GM21360 (cell line): ENCODE measurements around the gene ARHGEF12.

Experiments used
- ATAC-seq: cut with Tn5 transposase; IDR thresholded peaks from one replicate; pipeline ENCODE4 v1.9.1; 2021; ENCODE audit warnings: mild to moderate bottlenecking, moderate library complexity; ENCODE audit not compliant: unreplicated experiment

ARHGEF12 gene

DNA sequence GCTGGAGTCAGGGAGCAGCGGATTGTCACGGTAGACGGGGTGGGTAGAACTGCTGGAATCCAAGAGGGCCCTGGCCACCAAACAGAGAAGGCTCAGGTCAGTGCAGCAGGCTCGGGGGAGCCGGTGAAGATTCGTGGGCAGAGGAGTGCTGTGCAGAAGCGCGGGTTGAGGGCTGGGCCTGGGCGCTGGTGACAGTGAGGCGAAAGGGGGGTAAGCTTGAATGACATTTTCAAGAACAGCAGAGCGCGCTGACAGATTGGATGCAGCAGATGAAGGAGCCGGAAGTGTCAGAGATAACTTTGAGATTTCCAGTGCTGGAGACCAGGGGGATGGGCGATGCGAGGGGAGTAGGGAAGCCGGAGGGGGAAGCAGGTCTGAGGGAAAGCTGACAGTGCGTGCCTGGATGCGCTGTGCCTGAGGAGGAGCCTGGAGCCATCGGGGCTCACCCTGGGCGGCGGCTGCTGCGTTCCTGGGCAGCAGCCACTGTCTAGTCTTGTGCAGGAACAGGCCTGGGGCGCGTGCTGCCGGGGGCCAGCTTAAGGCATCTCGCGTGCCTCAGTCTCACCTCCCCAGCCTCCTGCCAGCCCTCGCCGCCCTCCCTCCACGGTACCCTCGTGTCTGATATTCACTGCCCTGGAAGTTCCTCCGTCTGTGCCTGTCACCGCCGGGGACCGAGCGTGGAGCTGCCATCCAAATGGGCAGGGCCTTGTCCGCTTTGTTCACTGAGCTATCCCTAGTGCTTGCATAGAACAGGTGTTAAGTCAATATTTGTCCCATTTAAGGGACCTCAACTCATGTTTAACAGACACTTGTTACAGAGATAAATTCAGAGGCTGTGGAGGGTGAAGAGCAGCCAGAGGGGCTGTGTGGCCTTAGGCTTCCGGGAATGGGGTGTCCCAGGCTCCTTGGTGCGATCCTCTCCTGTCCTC is 180.5 kb downstream of the ARHGEF12 start:
- no peak for ATAC-seq

DNA sequence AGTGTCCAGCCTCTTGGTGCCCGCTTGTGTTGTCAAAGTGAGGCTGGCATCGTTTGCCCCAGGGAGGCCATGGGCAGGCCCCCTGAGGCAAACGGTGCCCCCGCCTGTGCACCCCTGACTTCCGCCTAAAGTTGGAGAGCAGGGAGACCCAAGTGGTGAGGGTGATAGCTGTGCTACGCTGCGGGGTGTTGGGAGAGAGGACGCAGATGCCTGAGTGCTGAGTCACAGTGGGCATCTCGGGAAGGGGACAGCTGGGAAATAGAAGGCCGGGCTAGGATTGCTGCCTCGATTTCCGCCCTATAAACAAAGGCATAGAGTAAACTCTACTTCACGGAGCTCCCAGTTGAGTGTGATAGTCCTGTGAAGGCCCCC is 181.2 kb downstream of the ARHGEF12 start:
- no peak for ATAC-seq

DNA sequence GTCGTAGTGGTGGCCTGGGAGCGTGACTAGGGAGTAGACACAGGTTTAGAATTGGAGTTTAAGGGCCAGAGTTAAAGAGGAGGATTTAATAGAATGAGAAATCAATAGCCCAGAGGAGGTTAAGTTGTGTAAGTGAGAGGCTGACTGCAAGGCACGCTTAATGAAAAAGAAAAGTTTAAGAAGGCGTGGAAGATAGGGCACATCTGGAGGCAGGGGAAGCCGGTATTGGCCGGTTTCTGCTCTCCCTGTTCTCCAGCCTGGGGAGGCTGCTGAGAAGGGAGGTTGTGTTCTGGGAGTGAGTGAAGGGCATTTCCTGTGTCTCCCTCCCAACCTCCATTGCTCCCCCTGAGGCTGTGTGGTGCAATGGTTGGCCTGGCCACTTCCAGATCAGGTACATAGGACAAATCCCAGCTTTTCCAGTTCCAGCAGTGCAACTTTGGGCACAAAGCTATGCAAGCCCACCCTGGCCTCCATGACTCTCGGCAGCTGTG is 181.6 kb downstream of the ARHGEF12 start:
- no peak for ATAC-seq

DNA sequence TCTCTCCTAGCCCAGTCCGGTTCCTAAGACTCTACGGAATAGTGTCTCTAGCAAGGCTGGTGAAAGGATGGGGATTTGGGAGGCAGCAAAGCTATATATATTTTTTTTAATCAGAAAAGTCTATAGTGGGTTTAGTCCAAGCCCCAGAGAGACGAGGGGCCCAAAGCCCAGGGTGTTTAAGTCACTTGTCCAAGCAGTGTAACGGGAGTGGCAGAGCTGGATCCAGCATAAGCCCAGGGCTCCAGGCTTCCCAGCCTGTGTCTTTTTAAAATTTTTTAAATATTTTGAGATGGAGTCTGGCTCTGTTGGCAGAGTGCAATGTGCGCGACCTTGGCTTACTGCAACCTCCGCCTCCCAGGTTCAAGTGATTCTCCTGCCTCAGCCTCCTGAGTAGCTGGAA is 182.1 kb downstream of the ARHGEF12 start:
- no peak for ATAC-seq

DNA sequence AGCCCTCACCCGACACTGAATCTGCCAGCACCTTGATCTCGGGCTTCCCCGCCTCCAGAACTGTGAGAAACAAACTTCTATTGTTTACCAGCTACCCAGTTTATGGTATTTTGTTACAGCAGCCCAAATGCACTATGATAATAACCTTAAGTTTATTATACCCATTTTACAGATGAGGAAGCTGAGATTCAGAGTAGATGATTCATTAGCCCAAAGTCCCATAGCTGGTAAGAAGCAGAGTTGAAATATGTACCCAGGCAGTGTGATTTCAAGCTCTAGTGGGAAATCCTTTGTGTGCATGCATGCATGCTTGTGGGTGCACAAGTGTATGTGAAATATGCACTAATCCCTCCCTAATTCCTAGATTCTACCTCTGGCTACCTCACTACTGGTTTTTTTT is 183.3 kb downstream of the ARHGEF12 start:
- no peak for ATAC-seq

DNA sequence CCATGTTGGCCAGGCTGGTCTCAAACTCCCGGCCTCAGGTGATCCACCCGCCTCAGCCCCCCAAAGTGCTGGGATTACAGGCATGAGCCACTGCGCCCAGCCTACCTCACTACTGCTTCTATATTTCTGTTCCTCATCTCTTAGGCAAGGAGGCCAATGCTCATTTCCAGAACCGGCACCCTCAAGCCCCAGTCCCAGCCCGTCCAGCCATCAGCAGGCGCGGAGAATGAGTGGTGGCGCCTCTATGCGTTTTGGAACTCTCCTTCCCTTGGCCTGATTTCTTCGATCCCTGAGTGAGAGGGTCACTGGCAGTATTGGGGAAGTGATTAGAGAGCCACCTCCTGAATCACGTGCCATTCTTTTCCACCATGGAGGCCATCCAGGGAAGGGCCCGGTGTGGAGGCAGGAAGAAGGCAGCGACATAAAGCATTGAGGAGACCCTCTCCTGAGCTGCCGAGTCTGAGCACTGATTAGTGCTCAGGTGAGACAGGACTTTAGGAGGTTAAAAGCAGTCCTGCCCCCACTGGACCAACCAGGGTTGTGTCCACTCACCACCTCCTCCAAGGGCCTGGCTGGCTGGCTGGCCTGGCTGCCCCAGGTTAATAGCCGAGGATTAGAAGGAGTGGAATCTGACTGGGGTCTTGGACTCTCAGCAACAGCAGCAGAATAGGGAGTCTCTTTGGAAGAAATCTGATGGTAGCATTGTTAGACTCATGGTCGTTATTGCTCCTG is 184.0 kb downstream of the ARHGEF12 start:
- ATAC-seq, result no peak

DNA sequence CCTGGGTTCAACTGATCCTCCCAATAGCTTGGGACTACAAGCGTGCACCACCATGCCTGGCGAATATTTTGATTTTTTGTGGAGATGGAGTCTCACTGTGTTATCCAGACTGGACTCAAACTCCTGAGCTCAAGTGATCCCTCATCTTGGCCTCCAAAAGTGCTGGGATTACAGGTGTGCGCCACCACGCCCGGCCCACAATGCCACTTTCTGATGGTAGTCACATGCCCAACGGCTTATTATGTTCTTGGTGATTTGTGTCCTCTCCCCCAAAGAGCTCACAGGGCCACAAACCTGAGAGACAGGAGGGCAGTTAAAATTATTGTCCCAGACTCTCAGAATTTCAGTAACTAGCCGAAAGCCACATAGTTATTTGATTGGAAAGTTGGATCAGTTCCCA is 185.0 kb downstream of the ARHGEF12 start:
- no peak for ATAC-seq

DNA sequence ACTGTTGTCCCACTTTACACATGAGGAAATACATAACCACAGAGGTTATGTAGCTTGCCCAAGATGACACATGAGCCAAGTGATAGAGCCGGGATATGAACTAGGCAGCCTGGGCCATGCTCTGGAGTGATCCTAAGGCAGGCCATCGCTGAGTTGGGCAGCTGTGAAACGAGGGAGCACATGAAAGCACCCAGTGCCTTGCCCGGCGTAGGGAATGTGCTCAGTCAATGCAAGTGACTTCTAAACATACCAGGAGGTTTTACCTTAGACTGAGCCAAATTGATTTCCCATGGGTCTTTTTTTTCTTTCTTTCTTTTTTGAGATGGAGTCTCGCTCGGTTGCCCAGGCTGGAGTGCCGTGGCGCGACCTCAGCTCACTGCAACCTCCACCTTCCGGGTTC is 185.8 kb downstream of the ARHGEF12 start:
- no peak for ATAC-seq

DNA sequence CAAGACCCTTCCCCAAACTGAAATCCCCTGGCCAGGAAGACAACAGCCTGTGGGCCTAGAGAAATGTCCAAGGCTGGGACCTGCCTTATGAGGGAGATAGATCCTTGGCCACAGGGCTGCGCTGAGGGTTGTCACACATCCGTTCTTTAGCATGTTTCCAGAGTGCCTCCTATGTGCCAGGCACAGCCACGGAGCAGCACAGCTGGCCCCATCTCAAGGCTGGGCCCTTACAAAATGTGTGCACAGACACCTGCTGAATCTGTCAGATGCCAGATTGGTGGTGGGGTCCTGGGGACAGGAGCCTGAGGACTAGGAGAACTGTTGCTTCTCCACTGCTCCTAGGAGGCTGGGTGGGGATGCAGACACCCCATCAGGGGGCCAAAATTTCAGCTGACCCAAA is 186.5 kb downstream of the ARHGEF12 start:
- ATAC-seq, result no peak

DNA sequence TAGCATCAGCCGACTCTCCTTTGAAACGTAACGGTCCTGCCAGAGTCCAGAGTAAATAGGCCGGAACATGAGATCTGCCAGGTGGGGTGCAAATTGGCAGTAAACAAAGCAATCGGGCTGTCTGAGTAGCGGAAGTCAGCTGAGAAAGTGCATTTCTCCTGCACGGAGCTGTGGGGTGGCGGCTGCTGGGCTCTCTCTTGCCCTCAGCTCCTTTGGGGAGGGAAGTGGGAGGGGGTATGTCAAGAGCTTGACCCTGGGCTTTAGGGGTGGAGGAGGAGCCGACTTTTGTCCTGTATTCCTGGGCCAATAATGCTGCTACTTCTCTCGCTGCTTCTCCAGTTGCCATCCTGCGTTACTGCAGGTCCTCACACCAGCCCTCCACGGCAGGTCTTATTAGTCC is 187.0 kb downstream of the ARHGEF12 start:
- ATAC-seq, result no peak

DNA sequence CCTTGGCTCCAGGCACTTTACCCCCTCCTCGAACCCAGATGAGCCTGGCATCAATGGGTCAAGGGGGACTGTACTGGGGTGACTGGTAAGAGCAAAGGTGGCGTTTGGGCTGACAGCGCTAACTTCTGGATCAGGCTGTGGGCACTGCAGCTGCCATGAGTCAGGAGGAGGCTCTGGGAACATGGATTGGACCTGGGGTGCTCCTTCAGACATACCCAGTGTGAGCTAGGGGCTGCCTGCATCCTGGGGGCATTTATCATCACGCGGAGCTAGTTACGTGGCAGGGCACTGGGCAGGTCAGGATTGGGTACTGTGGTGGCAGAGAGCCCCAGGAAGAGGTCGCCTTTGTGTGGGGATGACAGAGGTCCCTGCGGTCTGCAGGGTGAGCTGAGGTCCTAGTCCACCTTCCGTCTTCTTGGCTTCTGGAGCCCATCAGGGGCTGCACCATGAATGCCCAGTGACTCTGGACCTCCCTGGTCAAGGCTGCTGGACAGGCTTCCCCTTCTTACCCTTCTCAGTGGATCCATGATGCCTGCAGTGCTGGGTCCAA is 188.4 kb downstream of the ARHGEF12 start:
- no peak for ATAC-seq

DNA sequence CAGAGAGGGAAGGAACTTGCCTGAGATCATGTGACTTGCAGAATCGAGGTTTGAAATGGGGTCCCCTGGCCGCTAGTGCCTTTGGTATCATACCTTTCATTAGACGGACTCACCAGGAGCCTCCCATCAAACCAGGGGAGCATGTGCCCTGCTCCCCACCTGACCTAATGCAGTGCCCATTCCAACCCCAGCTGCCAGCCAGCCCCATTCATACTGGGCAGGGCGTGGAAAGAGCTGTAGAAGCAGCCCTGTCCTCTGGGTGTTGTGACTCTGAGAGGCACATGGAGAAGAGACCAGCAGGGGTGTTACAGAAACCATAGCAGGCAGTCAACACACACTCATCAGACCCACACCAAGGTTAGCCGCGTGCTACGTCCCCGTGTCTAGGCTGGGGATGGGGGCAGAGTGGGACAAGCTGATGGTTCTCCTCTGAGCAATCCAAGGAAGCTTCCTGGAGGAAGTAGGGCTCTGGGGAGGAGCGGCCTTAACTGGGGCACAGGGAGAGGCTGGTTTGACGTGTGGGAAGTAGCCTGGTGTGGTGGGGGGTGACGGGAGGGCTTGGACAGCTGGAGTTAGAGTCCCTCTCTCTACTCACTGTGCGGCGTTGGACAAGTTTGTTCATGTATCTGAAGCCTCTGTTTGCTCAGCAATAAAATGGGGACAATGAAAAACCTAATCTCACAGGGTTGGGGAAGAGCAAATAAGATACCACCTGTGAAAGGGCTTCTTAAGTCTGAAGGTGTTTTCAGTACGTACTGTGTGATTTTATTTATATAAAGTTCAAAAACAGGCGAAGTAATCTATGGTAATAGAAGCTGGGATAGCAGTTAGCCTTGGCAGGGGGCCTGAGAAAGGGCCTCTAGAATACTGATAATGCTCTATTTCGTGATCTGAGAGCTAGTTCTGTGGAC is 189.3 kb downstream of the ARHGEF12 start:
- no peak for ATAC-seq

DNA sequence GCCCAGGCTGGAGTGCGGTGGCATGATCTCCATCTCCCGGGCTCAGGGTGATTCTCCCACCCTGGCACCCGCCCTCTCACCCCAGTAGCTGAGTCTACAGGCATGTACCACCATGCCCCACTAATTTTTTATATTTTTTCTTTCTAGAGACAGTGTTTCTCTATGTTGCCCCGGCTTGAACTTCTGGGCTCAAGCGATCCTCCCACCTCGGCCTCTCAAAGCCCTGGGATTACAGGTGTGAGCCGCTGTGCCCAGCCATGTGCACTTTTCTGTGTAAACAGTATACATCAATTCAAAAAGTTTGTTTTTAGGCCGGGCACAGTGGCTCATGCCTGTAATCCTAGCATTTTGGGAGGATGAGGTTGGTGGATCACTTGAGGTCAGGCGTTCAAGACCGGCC is 190.0 kb downstream of the ARHGEF12 start:
- no peak for ATAC-seq

DNA sequence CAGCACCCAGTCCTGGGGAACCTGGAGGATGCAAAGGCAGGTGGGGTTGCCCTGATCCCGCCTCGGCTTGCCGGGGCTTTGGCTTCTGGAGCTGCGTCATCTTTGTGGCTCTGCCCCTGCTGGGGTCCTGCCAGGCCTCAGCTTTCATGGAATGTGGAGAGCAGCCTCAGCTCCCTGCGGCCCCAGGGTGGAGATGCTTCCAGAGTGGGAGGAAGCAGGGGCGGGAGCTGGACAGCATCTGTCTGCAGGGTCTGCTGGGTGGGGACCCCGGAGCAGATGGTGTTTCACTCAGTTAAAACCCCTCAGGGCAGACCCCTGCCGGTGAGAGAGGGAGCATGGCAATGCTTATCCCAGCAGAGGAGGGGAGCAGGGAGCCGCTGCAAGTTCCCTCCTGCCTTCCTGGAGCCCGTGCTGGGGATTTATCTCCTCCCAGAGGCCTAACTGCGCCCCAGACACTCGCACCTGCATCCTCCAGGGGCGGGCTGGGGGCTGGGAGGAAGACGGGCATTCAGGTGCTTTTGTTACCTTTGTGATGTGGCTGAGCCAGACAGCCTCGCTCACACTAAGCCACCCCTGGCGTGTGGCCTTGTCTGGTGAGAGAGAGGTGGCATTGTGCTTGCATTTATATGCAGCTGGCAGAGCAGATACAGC is 191.0 kb downstream of the ARHGEF12 start:
- no peak for ATAC-seq

DNA sequence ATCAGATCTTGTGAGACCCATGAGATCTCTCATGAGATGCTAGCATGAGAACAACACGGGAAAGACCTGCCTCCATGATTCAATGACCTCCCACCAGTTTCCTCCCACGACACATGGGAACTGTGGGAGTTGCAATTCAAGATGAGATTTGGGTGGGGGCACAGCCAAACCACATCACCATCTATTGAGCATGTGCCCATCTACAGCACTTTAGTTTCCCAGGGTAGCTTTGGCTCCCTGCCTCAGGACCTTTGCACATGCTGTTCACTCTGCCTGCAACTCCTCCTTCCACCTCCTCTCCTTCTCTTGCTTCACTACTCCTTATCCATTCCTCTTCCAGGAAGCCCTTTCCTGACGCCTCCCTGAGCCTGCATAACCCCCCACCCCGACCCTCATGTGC is 192.5 kb downstream of the ARHGEF12 start:
- ATAC-seq, result no peak

DNA sequence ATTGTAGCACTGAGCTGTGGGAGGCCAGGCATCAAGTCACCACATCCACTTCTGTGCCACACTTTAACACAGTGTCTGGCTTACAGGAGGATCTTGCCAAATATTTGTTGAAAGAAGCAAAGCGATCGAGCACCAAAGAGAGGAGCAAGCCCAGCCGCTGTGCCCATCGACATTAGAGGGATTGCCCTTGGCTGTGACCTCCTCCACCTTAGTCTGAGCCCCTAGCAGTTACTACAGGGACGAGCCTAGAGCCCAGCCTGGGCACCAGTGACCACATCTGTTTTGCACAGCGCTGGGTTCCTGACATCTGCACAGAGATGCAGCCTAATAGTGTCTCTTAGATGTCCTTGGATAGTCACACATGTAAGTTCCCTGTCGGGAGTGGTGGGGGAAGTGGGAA is 193.0 kb downstream of the ARHGEF12 start:
- ATAC-seq, result no peak

DNA sequence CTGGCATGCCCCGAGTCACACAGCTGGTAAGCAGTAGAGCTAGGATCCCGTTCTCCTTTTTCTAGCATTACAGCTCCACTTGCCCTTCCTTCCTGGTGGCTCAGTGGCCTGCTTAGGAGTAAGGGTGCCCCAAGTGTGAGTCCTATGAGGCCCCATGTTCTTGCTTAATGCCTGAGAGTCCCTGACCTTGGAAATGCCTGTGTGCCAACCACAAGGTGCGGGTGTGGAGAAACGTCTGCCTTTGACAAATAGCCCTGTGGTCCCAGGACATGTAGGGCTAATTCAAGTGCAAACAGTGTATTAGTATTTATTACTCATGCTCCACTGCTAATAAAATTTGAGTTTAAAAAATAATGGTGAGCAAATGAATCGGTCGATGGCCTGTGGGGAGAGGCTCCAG is 193.7 kb downstream of the ARHGEF12 start:
- no peak for ATAC-seq

DNA sequence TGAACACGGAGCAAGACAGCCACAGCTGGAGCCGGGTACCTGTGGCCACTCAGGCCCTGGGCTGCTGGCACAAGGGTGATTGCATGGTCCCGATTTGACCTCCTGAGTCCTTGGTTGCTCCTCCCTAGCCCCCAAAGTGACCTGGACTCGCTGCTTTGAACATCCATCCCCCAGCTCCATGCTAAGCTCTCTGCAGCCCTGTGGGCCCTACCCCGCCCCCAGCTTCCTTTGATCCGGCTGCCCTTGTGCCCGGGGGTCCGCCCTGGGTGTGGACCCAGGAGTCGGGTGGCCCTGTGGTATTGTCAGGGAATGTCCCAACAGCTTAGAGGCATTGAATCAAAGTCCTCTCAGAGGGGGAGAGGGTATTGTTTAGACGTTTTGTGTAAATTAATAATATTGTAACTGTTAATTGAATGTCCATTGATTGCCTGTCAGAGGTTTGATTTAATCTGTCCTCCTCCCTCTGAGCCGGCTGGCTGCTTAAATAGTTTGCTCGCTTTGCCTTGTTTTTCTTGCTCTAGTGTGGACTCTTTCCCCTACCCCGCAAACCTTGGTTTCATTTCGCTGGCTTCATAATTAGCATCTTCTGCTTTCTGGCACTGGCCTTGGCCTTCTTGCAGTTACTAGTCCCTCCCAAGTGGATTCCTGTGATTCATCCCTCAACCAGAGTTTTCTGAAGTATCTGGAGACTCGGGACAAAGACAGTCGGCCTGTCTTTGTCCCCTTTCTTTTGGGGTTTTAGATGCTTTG is 196.0 kb downstream of the ARHGEF12 start:
- ATAC-seq, result no peak

DNA sequence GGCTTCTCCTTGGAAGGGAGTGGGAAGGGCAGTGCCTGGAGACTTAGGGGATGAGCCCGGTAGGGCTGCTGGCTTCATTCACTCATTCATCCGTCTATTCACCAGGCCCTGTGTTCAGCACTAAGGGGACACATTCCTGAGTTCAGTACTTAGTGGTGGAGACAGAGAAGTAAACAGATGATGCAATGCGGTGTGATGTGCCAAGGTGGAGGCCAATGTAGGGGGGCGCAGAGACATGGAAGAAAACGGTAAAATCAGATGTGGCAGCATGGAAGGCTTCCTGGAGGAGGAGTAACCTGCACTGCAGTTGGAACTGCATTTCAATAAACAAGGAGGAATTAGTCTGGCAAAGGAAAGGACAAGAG is 196.6 kb downstream of the ARHGEF12 start:
- ATAC-seq, result no peak
